Fibroblast of upper back skin (primary cell): ENCODE results near the gene NUP188.
A peak's percentile ranks its signal among the peaks of the same experiment; 100 is the strongest.
"Not testable (repeated sequence)": the region's sequence is repeated elsewhere in the genome, so short reads cannot be mapped to it uniquely, and the experiment has no call there.

Experiments
- DNase-seq: peaks from one replicate; pipeline ENCODE4 v3.0.0-alpha.2; 2013

NUP188 gene

GRCh38 chr9:128946571-128947276 is 775 bp upstream of the NUP188 start:
- DNase-seq, result peak; percentile 6

- no peak for DNase-seq
Observed at GRCh38 chr9:128947277-128947526, 297 bp upstream of the NUP188 start.

GRCh38 chr9:128961403-128961802 is 13.9 kb downstream of the NUP188 start:
- not testable (repeated sequence) for DNase-seq

DNA sequence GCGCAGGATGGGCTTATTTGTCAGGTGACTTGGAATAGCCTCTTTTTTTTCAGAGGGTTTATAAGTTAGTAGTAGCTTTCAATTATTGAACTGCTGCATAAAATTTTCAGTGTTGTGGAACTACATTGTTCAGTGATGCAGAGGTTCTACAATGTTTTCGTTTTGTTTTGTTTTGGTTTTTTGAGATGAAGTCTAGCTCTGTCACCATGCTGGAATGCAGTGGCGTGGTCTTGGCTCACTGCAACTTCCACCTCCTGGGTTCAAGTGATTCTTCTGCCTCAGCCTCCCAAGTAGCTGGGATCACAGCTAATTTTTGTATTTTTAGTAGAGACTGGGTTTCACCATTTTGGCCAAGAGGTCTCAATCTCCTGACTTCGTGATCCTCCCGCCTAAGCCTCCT is 22.0 kb downstream of the NUP188 start:
- DNase-seq, result peak; percentile 4

DNA sequence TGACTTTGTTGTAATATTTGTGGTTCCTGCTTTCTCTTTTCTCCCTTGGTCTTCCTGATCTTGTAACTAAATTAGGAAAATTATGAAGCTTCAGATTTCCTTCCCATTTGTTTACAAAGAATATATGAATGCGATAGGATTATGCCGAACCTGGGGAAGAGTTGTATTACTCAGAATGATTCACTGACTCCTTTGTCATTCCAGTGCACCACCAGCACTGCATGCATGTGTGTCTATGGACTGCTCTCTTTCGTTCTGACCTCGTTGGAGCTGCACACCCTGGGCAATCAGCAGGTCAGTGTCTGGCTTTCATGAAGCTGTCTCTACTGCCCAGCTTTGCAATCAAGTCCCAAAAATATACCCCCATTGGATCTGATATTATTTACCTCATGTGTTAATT is 25.5 kb downstream of the NUP188 start:
- DNase-seq, result peak; percentile 52

- DNase-seq, result no peak
Observed at GRCh38 chr9:128979111-128979510, 31.6 kb downstream of the NUP188 start.

DNA sequence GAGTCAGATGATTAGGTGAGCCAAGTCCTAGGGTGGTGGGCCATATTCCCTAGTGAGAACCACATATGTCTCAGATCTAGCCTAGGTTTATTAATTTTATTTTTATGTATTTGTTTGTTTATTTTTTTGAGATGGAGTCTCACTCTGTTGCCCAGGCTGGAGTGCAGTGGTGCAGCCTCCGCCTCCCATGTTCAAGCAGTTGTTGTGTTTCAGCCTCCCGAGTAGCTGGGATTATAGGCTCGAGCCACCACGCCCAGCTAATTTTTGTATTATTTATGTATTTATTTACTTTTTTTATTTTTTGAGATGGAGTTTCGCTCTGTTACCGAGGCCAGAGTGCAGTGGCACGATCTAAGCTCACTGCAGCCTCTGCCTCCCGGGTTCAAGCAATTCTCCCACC is 36.0 kb downstream of the NUP188 start:
- no peak for DNase-seq

DNA sequence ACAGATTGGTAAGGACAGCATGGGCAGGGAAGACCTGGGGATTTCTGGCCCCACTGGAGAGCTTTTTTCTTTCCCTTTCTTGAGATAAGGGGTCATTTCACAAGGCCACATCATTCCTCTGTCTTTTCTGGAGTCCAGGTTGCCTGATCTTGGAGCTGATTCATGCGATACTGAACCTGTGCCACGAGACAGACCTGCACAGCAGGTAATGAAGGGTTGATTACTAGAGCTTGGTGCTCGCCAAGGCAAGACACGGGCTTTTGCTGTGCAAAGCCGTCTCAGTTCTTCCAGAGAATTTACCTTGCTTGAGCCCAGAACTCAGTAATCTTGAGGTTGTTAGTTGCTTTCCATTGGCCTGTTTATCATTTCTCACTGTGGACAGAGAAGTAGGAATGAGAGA is 39.2 kb downstream of the NUP188 start:
- no peak for DNase-seq

GRCh38 chr9:128987805-128988204 is 40.3 kb downstream of the NUP188 start:
- DNase-seq, result peak; percentile 72

DNA sequence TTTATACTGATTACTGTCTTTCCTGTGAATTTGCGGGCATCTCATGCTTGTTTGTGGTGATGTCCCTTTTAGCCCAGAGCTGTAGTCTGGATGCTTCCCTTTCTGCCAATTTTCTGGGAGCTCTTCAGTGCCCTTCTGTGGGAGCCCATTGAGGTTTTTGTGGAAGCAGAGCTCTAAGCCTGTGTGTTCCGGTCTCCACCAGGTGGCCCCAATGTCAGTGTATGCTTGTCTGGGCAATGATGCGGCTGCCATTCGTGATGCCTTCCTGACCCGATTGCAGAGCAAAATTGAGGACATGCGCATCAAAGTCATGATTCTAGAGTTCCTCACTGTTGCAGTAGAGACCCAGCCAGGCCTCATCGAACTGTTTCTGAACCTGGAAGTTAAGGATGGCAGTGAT is 45.5 kb downstream of the NUP188 start:
- DNase-seq, result peak; percentile 12

- peak; percentile 23 for DNase-seq
Observed at GRCh38 chr9:128995791-128996190, 48.3 kb downstream of the NUP188 start.

GRCh38 chr9:128998462-128998861 is 51.0 kb downstream of the NUP188 start:
- DNase-seq, result no peak

DNA sequence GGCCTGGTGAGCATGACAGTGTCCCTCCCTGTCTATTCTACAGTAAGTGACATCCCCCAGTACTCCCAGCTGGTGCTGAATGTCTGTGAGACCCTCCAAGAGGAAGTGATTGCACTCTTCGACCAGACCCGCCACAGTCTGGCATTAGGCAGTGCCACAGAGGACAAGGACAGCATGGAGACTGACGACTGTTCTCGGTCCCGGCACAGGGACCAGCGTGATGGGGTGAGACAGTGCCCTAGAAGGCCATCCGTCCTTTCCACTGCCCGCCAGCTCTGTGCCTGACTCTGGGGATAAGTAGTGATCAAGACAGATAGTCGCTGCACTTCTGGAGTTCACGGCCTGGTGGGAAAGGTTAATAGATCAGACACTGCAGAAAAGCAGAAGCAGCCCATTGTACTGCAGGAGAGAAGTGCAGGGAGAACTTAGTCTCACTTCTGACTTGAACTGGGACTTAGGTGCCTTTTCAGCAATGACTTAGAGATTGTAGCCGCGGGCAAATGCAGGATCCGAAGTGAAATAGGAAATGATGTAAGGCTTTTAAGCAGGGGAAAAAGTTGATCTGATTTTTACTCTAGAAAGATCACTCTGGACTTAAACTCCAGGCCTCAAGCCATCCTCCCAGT is 52.2 kb downstream of the NUP188 start:
- no peak for DNase-seq

DNA sequence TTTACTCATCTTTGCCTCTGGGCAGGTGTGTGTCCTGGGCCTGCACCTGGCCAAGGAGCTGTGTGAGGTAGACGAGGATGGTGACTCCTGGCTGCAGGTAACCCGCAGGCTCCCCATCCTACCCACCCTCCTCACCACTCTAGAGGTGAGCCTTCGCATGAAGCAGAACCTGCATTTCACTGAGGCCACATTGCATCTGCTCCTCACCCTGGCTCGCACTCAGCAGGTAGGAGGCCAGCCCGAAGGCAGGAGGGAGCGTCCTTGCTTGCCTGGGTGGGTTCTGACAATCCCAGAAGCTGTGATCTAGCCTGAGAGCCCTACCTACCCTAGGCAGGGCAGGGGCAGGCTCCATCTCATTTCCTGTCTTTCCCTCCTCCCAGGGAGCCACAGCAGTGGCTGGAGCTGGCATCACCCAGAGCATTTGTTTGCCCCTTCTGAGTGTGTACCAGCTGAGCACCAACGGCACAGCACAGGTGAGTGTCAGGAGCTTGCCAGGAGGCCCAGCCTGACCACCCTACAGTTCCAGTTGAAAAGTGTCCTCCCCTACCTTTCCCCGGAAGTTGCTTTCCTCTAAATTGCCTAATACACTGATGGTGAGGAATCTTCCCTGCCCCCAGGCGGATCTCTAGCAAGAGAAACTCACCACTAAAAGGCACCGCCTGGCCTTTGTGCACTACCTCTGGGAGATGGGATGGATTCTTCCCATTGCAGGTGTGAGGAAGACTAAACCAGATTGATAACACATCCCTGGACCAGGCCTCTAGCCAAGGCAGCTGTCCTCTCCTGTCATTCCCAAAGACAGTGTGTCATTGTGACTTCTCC is 54.2 kb downstream of the NUP188 start:
- no peak for DNase-seq

- no peak for DNase-seq
Observed at GRCh38 chr9:129002992-129003391, 55.5 kb downstream of the NUP188 start.

- not testable (repeated sequence) for DNase-seq
Observed at GRCh38 chr9:129004173-129004572, 56.7 kb downstream of the NUP188 start.

- DNase-seq, result no peak
Observed at GRCh38 chr9:129005336-129005997, 58.0 kb downstream of the NUP188 start.

DNA sequence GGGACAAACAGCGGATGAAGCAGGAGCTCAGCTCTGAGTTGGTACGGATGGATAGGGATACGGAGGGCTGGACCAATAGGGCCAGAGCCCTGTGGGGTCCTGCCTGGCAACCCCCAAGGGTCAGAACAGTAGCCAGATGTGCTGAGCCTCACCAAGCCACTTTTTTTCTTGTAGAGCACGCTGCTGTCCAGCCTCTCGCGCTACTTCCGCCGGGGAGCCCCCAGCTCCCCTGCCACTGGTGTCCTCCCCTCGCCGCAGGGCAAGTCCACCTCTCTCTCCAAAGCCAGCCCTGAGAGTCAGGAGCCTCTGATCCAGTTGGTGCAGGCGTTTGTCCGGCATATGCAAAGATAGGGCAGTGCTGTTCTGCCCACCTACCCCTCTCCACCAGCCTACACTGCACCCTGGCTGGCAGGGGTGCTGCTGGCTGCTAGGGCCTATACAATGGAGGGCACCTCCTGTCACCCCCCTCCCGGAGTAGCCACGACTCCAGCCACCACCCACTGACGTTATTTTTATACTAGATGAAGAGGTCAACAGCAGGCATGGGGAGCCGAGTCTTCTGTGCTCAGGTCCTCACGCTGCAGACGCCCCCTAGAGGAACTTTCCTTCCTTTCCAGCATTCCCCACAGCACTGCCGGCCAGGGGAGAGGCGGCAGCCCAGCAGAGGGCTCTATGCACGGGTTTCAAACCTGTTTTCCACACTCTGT is 59.0 kb downstream of the NUP188 start:
- peak; percentile 71 for DNase-seq

- no peak for DNase-seq
Observed at GRCh38 chr9:129007035-129007765, 59.7 kb downstream of the NUP188 start.

- DNase-seq, result no peak
Observed at GRCh38 chr9:129007766-129008468, 60.4 kb downstream of the NUP188 start.

- DNase-seq, result no peak
Observed at GRCh38 chr9:129008469-129008965, 61.0 kb downstream of the NUP188 start.
